ENCODE results near the gene STAG1. TPM values are rescaled to one million over a fixed set of nuclear protein-coding genes. Genes with fewer than 3 reads are reported as not detected.
A peak's percentile ranks its signal among the peaks of the same experiment; 100 is the strongest.

STAG1 gene
- total and polyA plus RNA-seq, 2 of the 13 experiments (the other 11 are each of a cell fraction or from before 2014, with no cell fraction given), result 6.2 to 25.9 TPM

DNA sequence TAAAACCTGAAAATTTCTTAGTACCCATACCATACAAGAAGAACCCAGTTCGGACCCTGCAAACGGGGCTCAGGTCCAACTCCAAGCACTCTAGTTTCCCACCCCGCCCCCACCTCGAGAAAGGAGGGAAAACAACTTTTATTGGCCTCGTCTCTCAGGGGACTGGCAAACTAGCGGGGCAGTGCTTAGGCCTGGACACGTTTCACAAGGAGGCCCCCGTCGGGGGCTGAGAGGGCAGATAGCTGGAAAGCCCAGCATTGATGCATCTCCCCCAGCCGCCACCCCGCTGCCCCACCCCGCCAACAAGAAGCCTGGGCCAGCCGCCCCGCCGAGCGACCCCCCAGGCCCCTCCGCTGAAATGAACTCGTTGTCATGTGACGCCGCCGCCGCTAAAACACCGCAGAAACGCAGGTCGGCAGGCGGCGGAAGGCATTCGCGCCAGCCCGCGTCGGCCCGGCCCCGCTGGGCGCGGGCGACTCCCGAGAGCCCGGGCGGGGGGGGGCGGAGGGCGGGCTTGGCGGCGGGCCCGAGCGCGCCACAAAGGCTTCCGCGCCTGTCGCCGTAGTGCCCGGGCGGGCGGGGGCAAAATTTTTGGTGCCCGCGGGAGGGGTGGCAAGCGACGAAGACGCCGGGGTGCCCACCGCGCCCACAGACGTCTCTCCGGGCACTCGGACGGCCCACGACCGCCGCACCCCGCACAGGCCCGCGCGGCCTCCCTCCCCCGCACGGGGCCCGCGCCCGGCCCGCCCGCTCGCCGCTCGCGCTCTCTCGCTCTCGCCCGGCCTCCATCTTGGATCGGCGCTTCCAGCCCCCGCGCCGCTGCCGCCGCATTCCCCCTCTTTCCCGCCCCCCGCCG lies 634 bp downstream of the STAG1 start (continued):
- TF ChIP-seq RARA (CRISPR knock-in tag; IDR thresholded peaks at IDR 0.05) (0 out of 2 replicates have a peak, but pooled peaks have one; percentile 24), ZNF558 (CRISPR knock-in tag; IDR thresholded peaks at IDR 0.05; ENCODE audit: borderline replicate concordance) (0 out of 2 replicates have a peak, but pooled peaks have one; percentile 14)
- TF ChIP-seq, protein P1, sequence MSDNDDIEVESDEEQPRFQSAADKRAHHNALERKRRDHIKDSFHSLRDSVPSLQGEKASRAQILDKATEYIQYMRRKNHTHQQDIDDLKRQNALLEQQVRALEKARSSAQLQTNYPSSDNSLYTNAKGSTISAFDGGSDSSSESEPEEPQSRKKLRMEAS (IDR thresholded peaks at IDR 0.05), result peak; percentile 80; the same call in 1 of the 2 replicates
- TF ChIP-seq, protein P2, sequence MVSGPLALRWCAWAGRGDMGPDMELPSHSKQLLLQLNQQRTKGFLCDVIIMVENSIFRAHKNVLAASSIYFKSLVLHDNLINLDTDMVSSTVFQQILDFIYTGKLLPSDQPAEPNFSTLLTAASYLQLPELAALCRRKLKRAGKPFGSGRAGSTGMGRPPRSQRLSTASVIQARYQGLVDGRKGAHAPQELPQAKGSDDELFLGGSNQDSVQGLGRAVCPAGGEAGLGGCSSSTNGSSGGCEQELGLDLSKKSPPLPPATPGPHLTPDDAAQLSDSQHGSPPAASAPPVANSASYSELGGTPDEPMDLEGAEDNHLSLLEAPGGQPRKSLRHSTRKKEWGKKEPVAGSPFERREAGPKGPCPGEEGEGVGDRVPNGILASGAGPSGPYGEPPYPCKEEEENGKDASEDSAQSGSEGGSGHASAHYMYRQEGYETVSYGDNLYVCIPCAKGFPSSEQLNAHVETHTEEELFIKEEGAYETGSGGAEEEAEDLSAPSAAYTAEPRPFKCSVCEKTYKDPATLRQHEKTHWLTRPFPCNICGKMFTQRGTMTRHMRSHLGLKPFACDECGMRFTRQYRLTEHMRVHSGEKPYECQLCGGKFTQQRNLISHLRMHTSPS (CRISPR knock-in tag; IDR thresholded peaks at IDR 0.05; ENCODE audit: low read depth), result peak; percentile 47; the same call in 1 of the 2 replicates
- TF ChIP-seq, protein P3, sequence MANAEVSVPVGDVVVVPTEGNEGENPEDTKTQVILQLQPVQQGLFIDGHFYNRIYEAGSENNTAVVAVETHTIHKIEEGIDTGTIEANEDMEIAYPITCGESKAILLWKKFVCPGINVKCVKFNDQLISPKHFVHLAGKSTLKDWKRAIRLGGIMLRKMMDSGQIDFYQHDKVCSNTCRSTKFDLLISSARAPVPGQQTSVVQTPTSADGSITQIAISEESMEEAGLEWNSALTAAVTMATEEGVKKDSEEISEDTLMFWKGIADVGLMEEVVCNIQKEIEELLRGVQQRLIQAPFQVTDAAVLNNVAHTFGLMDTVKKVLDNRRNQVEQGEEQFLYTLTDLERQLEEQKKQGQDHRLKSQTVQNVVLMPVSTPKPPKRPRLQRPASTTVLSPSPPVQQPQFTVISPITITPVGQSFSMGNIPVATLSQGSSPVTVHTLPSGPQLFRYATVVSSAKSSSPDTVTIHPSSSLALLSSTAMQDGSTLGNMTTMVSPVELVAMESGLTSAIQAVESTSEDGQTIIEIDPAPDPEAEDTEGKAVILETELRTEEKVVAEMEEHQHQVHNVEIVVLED (CRISPR knock-in tag; IDR thresholded peaks at IDR 0.05; ENCODE audit: borderline replicate concordance), result peak; percentile 27; the same call in 1 of the 2 replicates
- TF ChIP-seq, protein P4, sequence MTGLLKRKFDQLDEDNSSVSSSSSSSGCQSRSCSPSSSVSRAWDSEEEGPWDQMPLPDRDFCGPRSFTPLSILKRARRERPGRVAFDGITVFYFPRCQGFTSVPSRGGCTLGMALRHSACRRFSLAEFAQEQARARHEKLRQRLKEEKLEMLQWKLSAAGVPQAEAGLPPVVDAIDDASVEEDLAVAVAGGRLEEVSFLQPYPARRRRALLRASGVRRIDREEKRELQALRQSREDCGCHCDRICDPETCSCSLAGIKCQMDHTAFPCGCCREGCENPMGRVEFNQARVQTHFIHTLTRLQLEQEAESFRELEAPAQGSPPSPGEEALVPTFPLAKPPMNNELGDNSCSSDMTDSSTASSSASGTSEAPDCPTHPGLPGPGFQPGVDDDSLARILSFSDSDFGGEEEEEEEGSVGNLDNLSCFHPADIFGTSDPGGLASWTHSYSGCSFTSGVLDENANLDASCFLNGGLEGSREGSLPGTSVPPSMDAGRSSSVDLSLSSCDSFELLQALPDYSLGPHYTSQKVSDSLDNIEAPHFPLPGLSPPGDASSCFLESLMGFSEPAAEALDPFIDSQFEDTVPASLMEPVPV (CRISPR knock-in tag; IDR thresholded peaks at IDR 0.05), result peak; percentile 51; the same call in 1 of the 2 replicates
- TF ChIP-seq, protein P5, sequence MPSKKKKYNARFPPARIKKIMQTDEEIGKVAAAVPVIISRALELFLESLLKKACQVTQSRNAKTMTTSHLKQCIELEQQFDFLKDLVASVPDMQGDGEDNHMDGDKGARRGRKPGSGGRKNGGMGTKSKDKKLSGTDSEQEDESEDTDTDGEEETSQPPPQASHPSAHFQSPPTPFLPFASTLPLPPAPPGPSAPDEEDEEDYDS (CRISPR knock-in tag; IDR thresholded peaks at IDR 0.05), result peak; percentile 43; the same call in 1 of the 2 replicates

Measured in HepG2 (cell line).